ENCODE results near the gene ARHGAP9. TPM values are rescaled to one million over a fixed set of nuclear protein-coding genes. Genes with fewer than 3 reads are reported as not detected.

The ARHGAP9 gene
- total RNA-seq, 1 donor, result under 0.01 TPM

DNA sequence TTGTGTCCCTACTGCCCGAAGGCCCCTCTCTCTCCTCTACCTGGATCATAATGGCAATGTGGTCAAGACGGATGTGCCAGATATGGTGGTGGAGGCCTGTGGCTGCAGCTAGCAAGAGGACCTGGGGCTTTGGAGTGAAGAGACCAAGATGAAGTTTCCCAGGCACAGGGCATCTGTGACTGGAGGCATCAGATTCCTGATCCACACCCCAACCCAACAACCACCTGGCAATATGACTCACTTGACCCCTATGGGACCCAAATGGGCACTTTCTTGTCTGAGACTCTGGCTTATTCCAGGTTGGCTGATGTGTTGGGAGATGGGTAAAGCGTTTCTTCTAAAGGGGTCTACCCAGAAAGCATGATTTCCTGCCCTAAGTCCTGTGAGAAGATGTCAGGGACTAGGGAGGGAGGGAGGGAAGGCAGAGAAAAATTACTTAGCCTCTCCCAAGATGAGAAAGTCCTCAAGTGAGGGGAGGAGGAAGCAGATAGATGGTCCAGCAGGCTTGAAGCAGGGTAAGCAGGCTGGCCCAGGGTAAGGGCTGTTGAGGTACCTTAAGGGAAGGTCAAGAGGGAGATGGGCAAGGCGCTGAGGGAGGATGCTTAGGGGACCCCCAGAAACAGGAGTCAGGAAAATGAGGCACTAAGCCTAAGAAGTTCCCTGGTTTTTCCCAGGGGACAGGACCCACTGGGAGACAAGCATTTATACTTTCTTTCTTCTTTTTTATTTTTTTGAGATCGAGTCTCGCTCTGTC, 22.8 kb downstream of the ARHGAP9 start:
- no peak for TF ChIP-seq CTCF (IDR thresholded peaks at IDR 0.05; ENCODE audit: insufficient read depth, low read depth, low read length)
- no peak for DNase-seq (ENCODE audit: low read depth)
- peak overlapping the region; percentile 52 for H3K4me3 ChIP-seq (ENCODE audit: low read depth, low read length)

GRCh38 chr12:57456145-57456700, 23.4 kb downstream of the ARHGAP9 start:
- peak; percentile 67 for TF ChIP-seq CTCF (IDR thresholded peaks at IDR 0.05; ENCODE audit: insufficient read depth, low read depth, low read length)
- peak overlapping the region; percentile 52 for H3K4me3 ChIP-seq (ENCODE audit: low read depth, low read length)
- peak; percentile 43 for DNase-seq (ENCODE audit: low read depth)

- DNase-seq (ENCODE audit: low read depth), result no peak
- H3K4me3 ChIP-seq (ENCODE audit: low read depth, low read length), result peak overlapping the region; percentile 52
- TF ChIP-seq CTCF (IDR thresholded peaks at IDR 0.05; ENCODE audit: insufficient read depth, low read depth, low read length), result no peak
These were observed 24.1 kb downstream of the ARHGAP9 start for GRCh38 chr12:57455374-57456144.

- peak; percentile 91 for DNase-seq (ENCODE audit: low read depth)
- peak within 1 kb of the TSS; percentile 52 for H3K4me3 ChIP-seq (ENCODE audit: low read depth, low read length)
- no peak for TF ChIP-seq CTCF (IDR thresholded peaks at IDR 0.05; ENCODE audit: insufficient read depth, low read depth, low read length)
These were observed 24.9 kb downstream of the ARHGAP9 start, which contains the start of gene INHBE for GRCh38 chr12:57454566-57455373. INHBE (plus strand) TSS chr12:57455307; CDS start chr12:57455537, 230 bp downstream.

- no peak for TF ChIP-seq CTCF (IDR thresholded peaks at IDR 0.05; ENCODE audit: insufficient read depth, low read depth, low read length)
- no peak overlapping the region for H3K4me3 ChIP-seq (ENCODE audit: low read depth, low read length)
- no peak for DNase-seq (ENCODE audit: low read depth)
These were observed 25.5 kb downstream of the ARHGAP9 start for GRCh38 chr12:57454213-57454565.

- DNase-seq (ENCODE audit: low read depth), result peak; percentile 84
- H3K4me3 ChIP-seq (ENCODE audit: low read depth, low read length), result no peak overlapping the region
- TF ChIP-seq CTCF (IDR thresholded peaks at IDR 0.05; ENCODE audit: insufficient read depth, low read depth, low read length), result peak; percentile 98
These were observed 26.6 kb downstream of the ARHGAP9 start for GRCh38 chr12:57452937-57453509.
